IPS DF 4.7 (cell line): ENCODE data around the gene TOMM7.
"Not testable (repeated sequence)": the region's sequence is repeated elsewhere in the genome, so short reads cannot be mapped to it uniquely, and the experiment has no call there.

Experiments
- DNase-seq: peaks from one replicate; pipeline ENCODE4 v3.0.0-alpha.2; 2013; ENCODE audit warnings: low spot score; ENCODE audit errors: extremely low read depth

The TOMM7 gene

GRCh38 chr7:22784346-22784745 is 38.3 kb downstream of the TOMM7 start:
- no peak for DNase-seq

GRCh38 chr7:22783421-22783820 is 39.2 kb downstream of the TOMM7 start:
- no peak for DNase-seq

GRCh38 chr7:22782616-22783232 is 39.9 kb downstream of the TOMM7 start:
- no peak for DNase-seq

GRCh38 chr7:22781230-22781711 is 41.4 kb downstream of the TOMM7 start:
- no peak for DNase-seq

DNA sequence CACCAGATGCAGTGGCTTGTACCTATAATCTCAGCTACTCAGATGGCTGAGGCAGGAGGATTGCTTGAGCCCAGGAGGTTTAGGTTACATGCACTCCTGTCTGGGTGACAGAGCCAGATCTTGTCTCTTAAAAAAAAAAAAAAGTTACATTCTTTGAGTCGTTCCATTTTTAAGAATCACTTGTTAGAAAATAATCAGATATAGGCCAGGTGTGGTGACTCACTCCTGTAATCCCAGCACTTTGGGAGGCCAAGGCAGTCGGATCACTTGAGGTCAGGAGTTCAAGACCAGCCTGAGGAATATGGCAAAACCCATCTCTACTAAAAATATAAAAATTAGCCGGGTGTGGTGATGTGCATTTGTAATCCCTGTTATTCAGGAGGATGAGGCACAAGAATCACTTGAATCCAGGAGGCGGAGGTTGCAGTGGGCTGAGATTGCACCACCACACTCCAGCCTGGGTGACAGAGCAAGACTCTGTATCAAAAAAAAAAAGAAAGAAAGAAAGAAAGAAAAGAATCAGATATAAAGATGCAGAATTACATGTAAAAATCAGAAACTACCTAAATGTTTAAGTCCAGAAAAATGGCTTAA is 42.8 kb downstream of the TOMM7 start:
- DNase-seq: not testable (repeated sequence)

GRCh38 chr7:22776964-22777363 is 45.7 kb downstream of the TOMM7 start:
- no peak for DNase-seq

- DNase-seq: no peak
Measured at GRCh38 chr7:22772885-22773284, 49.8 kb downstream of the TOMM7 start.

DNA sequence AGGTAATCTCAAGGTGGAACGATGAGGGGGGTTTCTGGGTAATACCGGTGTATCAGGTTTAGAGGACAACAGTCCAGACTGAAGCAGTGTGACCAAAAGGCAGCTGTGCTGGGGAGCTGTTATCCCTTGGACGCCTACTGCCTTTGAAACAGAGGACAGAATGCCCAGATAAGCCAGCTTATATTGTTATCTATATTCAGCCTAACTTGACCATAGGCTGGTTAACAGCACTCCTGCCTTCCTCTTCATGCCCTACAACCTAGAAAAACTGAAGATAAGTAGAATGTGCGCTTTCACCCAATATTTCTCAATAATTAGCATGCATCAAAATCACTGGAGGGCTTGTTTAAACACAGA is 50.8 kb downstream of the TOMM7 start:
- DNase-seq: no peak

DNA sequence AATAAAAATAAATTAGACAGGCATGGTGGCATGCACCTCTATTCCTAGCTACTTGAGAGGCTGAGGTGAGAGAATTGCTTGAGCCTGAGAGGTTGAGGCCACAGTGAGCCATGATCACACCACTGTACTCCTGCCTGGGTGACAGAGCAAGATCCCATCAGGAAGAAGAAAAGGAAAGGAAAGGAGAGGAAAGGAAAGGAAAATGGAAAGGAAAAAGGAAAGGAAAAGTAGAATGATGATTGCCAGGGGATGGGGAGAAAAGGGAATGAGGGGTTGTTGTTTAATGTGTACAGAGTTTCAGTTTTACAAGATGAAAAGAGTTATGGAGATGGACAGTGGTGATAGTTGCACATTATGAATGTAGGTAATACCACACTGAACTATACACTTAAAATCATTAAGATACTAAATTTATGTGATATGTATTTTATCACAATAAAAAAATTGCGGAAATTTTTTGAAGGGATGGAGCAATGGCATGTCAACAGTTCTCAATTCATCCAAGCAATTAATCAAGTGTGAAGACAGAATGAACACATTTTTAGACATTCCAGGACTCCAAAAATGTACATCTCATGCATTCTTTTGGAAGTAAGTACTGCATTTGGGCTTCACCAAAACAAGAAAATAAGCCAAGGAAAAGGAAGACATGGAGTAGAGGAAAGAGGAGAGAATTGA is 51.3 kb downstream of the TOMM7 start:
- DNase-seq: no peak

GRCh38 chr7:22765609-22766008 is 57.0 kb downstream of the TOMM7 start:
- DNase-seq: no peak
